MCF 10A (cell line): ENCODE measurements around the gene PDZD8. TPM values are rescaled to one million over a fixed set of nuclear protein-coding genes. Genes with fewer than 3 reads are reported as not detected.

ENCODE experiments used
- BruUV-seq: library from RNA; stranded (reverse); fragments of 400-500 nt; replicated peaks from 2 replicates; lab custom pipeline; 2021; lab: Mats Ljungman, UMichigan
- CTCF ChIA-PET: fragments of 300-600 bp; sonication (Branson Sonifier 250); formaldehyde crosslinking; extraction: SDS; loops from one replicate; lab custom pipeline; 2021; ENCODE audit warnings: antibody characterized with exemption, inconsistent platforms; lab: Yijun Ruan, JAX
- POLR2A ChIA-PET: fragments of 300-600, 350-650 bp; sonication (Branson Sonifier 250); formaldehyde crosslinking; extraction: SDS; loops from one replicate; lab custom pipeline; 2020; ENCODE audit warnings: antibody characterized with exemption, inconsistent platforms; lab: Yijun Ruan, JAX
- DNase-seq: peaks from one replicate; pipeline ENCODE4 v3.0.0-alpha.2; 2018; ENCODE audit not compliant: unreplicated experiment
- H3K27ac Mint-ChIP-seq: one replicate; pipeline ENCODE4 v1.8.0; 2022; ENCODE audit warnings: mild to moderate bottlenecking, low read depth, mixed read lengths; ENCODE audit not compliant: unreplicated experiment
- H3K27me3 Mint-ChIP-seq: one replicate; pipeline ENCODE4 v1.8.0; 2022; ENCODE audit warnings: mixed read lengths; ENCODE audit not compliant: insufficient read depth, unreplicated experiment
- H3K36me3 Mint-ChIP-seq: one replicate; pipeline ENCODE4 v1.8.0; 2022; ENCODE audit warnings: mild to moderate bottlenecking, moderate library complexity, mixed read lengths; ENCODE audit not compliant: insufficient read depth, unreplicated experiment
- H3K4me1 Mint-ChIP-seq: one replicate; pipeline ENCODE4 v1.8.0; 2022; ENCODE audit warnings: mixed read lengths; ENCODE audit not compliant: insufficient read depth, unreplicated experiment
- H3K4me3 Mint-ChIP-seq: one replicate; pipeline ENCODE4 v1.8.0; 2022; ENCODE audit warnings: mild to moderate bottlenecking, moderate library complexity, mixed read lengths; ENCODE audit not compliant: unreplicated experiment
- H3K9me3 Mint-ChIP-seq: one replicate; pipeline ENCODE4 v1.8.0; 2022; ENCODE audit warnings: mixed read lengths; ENCODE audit not compliant: unreplicated experiment
- intact Hi-C: fragments of 100-400 bp; cut with micrococcal nuclease; formaldehyde crosslinking; loops from 2 replicates; pipeline ENCODE4 v1.14.1; 2022
- total RNA-seq: library from RNA; stranded (reverse); gene quantifications from 2 replicates; pipeline ENCODE4 v1.2.3, GENCODE V29; 2022
- TF ChIP-seq, protein P1 (sequence below): fragments of 200-600 bp; IDR thresholded peaks from one replicate; pipeline ENCODE4 v1.8.0; 2022; ENCODE audit warnings: antibody characterized with exemption, mild to moderate bottlenecking; ENCODE audit not compliant: unreplicated experiment

Gene PDZD8
- total RNA-seq, 1 experiment from 2014 or later: 43.0 TPM

DNA sequence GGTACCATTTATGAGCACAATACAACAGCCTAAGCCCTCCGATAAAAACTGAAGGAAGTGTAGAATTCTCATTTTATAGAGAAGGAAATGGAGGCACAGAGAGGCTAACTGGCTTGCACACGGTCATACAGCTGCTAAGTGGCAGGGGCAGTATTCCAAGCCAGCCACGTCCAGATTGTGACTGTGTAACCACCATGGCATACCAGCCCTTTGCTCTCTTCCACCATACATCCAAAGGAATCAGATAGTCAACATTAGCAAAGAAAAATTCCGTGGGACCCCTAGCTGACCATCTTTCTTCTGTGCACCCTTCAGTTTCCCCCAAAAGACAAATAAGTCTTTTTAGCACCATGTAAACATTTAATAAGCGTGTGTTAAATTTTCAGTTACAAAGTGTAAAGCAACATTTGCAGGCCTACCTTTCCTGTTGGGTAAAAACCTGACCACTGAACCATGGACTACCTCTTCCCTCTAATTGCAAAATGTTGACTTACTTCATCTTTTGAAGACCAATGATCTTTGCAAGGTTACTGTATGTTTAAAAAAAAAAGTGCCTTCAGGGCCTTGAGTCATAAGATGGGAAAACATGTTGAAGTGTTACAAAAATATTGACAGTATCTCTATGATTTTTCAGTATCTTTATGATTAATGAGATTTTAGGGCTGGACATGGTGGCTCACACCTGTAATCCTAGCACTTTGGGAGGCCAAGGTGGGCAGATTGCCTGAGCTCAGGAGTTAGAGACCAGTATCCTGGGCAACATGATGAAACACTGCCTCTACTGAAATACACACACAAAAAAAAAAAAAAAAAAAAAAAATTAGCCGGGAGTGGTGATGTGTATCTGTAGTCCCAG lies 24.3 kb upstream of the PDZD8 start:
- intact Hi-C loops: no loop called here
- TF ChIP-seq, protein P1, sequence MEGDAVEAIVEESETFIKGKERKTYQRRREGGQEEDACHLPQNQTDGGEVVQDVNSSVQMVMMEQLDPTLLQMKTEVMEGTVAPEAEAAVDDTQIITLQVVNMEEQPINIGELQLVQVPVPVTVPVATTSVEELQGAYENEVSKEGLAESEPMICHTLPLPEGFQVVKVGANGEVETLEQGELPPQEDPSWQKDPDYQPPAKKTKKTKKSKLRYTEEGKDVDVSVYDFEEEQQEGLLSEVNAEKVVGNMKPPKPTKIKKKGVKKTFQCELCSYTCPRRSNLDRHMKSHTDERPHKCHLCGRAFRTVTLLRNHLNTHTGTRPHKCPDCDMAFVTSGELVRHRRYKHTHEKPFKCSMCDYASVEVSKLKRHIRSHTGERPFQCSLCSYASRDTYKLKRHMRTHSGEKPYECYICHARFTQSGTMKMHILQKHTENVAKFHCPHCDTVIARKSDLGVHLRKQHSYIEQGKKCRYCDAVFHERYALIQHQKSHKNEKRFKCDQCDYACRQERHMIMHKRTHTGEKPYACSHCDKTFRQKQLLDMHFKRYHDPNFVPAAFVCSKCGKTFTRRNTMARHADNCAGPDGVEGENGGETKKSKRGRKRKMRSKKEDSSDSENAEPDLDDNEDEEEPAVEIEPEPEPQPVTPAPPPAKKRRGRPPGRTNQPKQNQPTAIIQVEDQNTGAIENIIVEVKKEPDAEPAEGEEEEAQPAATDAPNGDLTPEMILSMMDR: no peak
- ChIA-PET CTCF (interaction anchor here (0.7 kb wide), 1 partner anchor 786 kb away, joined by 3 read pairs; no protein-coding TSS in a partner anchor), POLR2A (no interaction called here)
- H3K4me1 Mint-ChIP-seq: peaks cover 8% of the 10 kb centered on the region
- H3K36me3 Mint-ChIP-seq: no peaks in the 10 kb centered on the region
- no peak overlapping the region for H3K4me3 Mint-ChIP-seq
- H3K27me3 Mint-ChIP-seq: no peaks in the 10 kb centered on the region
- DNase-seq: peak; percentile 71
- H3K9me3 Mint-ChIP-seq: no peaks in the 10 kb centered on the region
- BruUV-seq: no TSS peak
- H3K27ac Mint-ChIP-seq: no peak overlapping the region

- no peaks in the 10 kb centered on the region for H3K27me3 Mint-ChIP-seq
- BruUV-seq: no TSS peak
- no peak overlapping the region for H3K4me3 Mint-ChIP-seq
- H3K9me3 Mint-ChIP-seq: no peaks in the 10 kb centered on the region
- H3K36me3 Mint-ChIP-seq: no peaks in the 10 kb centered on the region
- intact Hi-C loops: no loop called here
- no peak for DNase-seq
- H3K4me1 Mint-ChIP-seq: peaks cover 7% of the 10 kb centered on the region
- TF ChIP-seq, protein P1: no peak
- ChIA-PET CTCF (interaction anchor here (0.6 kb wide), 1 partner anchor 304 kb away, joined by 5 read pairs; no protein-coding TSS in a partner anchor), POLR2A (interaction anchor here (0.5 to 1.3 kb wide), 2 partner anchors 23 to 24 kb away, joined by 3 read pairs; partner anchors contain the start of gene PDZD8)
- no peak overlapping the region for H3K27ac Mint-ChIP-seq
Measured at GRCh38 chr10:117398029-117398428, 22.8 kb upstream of the PDZD8 start.

DNA sequence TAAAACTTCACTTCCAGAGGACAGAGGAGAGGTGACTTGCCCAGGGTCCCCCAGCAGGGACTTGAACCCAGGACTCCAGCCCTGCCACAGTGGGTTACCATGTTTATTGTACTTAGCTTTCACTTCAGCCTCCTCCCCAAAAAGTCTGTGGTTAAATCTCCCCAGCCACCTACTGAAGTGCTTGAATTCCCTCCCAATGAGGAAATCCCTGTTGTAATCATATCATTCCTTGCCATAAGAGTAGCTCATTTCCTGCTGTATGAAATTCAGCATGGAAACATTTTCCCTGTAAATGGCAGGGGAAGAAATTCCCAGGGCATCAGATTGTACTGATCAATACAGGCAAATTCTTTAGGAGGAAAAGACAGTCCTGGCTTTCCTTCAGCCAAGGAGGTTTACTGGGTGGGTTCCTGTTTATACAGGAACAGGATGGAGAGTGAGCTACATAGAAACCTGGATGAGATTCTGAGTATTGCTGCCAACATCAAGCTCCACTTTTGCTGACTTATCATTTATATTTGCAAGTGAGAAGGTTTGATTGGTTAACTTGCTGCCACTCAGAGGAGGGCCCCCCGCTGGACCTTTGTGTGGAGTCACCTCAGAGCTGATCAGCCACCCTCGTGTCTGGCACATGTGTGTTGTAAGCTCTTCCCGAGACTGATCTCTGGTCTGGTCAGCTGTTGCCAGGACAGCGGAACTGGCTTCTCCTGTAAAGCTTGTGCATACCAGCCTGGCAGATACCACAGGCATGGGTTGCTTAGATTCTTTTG lies 16.4 kb upstream of the PDZD8 start:
- Mint-ChIP-seq H3K4me3 (no peak overlapping the region), H3K9me3 (no peaks in the 10 kb centered on the region), H3K27ac (no peak overlapping the region), H3K36me3 (no peaks in the 10 kb centered on the region), H3K4me1 (peaks cover 11% of the 10 kb centered on the region), H3K27me3 (peaks cover 24% of the 10 kb centered on the region)
- no peak for DNase-seq
- no TSS peak for BruUV-seq
- CTCF ChIA-PET: interaction anchor here (0.6 to 1.0 kb wide), 2 partner anchors 8 to 105 kb away, joined by 3 read pairs; no protein-coding TSS in a partner anchor
- POLR2A ChIA-PET: interaction anchor here (0.8 kb wide), 3 partner anchors 18 to 81 kb away, joined by 3 to 4 read pairs (median 3); no protein-coding TSS in a partner anchor
- intact Hi-C loops: no loop called here
- TF ChIP-seq, protein P1: no peak

GRCh38 chr10:117390420-117390819 lies 15.2 kb upstream of the PDZD8 start:
- TF ChIP-seq, protein P1: no peak
- Mint-ChIP-seq H3K9me3 (no peaks in the 10 kb centered on the region), H3K4me1 (peaks cover 11% of the 10 kb centered on the region), H3K27ac (no peak overlapping the region), H3K27me3 (peaks cover 34% of the 10 kb centered on the region), H3K4me3 (no peak overlapping the region), H3K36me3 (no peaks in the 10 kb centered on the region)
- BruUV-seq: no TSS peak
- intact Hi-C loops: no loop called here
- ChIA-PET CTCF (no interaction called here), POLR2A (interaction anchor here (0.6 kb wide), 1 partner anchor 70 kb away, joined by 3 read pairs; no protein-coding TSS in a partner anchor)
- no peak for DNase-seq
